NT2/D1 (cell line): ENCODE results near the gene PTX3.

ENCODE experiments used
- DNase-seq: peaks from one replicate; pipeline ENCODE4 v3.0.0-alpha.2; 2011; ENCODE audit warnings: low read depth, low spot score
- H3K27me3 ChIP-seq: 2 replicates; pipeline ENCODE4 v1.6.0; 2011; ENCODE audit warnings: mild to moderate bottlenecking; ENCODE audit not compliant: insufficient read length, insufficient read depth
- H3K36me3 ChIP-seq: 2 replicates; pipeline ENCODE4 v1.6.1; 2011; ENCODE audit warnings: mild to moderate bottlenecking, low read length, mixed read lengths; ENCODE audit not compliant: insufficient read depth, insufficient read length
- H3K4me1 ChIP-seq: 2 replicates; pipeline ENCODE4 v1.5.1; 2011; ENCODE audit not compliant: insufficient read depth, insufficient read length
- H3K4me3 ChIP-seq: 2 replicates; pipeline ENCODE4 v1.5.1; 2011; ENCODE audit warnings: low read depth; ENCODE audit not compliant: insufficient read length
- H3K9ac ChIP-seq: 2 replicates; pipeline ENCODE4 v1.6.0; 2011; ENCODE audit warnings: low read depth; ENCODE audit not compliant: insufficient read length
- H3K9me3 ChIP-seq: 2 replicates; pipeline ENCODE4 v1.5.1; 2011; ENCODE audit warnings: mild to moderate bottlenecking, low read length; ENCODE audit not compliant: insufficient read depth
- SUZ12 ChIP-seq: IDR thresholded peaks from 2 replicates; pipeline ENCODE4 v1.6.1; 2011; ENCODE audit not compliant: insufficient read length, insufficient read depth; ENCODE audit errors: extremely low read depth
- YY1 ChIP-seq: IDR thresholded peaks from 2 replicates; pipeline ENCODE4 v1.6.1; 2011; ENCODE audit not compliant: insufficient read length, insufficient read depth
- ZNF274 ChIP-seq: IDR thresholded peaks from 2 replicates; pipeline ENCODE4 v1.6.1; 2011; ENCODE audit warnings: mild to moderate bottlenecking, low read depth, low read length

Gene PTX3

GRCh38 chr3:157444797-157445184 lies 8.1 kb downstream of the PTX3 start:
- no peak for TF ChIP-seq SUZ12
- no peak for TF ChIP-seq YY1
- Histone ChIP-seq H3K27me3 (no peaks in the 10 kb centered on the region), H3K36me3 (no peaks in the 10 kb centered on the region), H3K4me3 (no peak overlapping the region), H3K4me1 (no peaks in the 10 kb centered on the region), H3K9me3 (no peaks in the 10 kb centered on the region), H3K9ac (no peak overlapping the region)
- no peak for DNase-seq

DNA sequence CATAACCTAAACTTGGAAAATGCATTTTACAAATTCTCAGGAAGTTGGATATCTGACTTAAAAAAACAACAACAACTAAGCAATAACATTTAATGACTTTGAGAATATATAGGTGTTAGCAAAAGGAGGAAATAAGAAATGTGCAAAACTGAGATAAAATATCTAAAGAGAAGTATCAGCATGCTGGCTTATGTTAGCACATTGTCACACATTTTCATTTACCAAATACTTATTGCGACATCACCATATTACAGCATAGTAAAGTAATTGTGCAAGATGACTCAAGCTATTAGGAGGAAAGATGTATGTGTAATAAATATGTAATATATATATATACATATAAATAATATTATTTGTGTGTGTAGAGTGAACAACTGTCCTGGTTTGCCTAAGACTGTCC lies 9.2 kb downstream of the PTX3 start:
- Histone ChIP-seq H3K9me3 (no peaks in the 10 kb centered on the region), H3K4me3 (no peak overlapping the region), H3K4me1 (no peaks in the 10 kb centered on the region), H3K27me3 (no peaks in the 10 kb centered on the region), H3K36me3 (no peaks in the 10 kb centered on the region), H3K9ac (no peak overlapping the region)
- no peak for TF ChIP-seq ZNF274
- TF ChIP-seq YY1: no peak
- TF ChIP-seq SUZ12: no peak
- no peak for DNase-seq

- Histone ChIP-seq H3K4me3 (no peak overlapping the region), H3K27me3 (no peaks in the 10 kb centered on the region), H3K36me3 (no peaks in the 10 kb centered on the region), H3K9me3 (no peaks in the 10 kb centered on the region), H3K9ac (no peak overlapping the region), H3K4me1 (no peaks in the 10 kb centered on the region)
- no peak for DNase-seq
- TF ChIP-seq SUZ12: no peak
- no peak for TF ChIP-seq ZNF274
- no peak for TF ChIP-seq YY1
Measured at GRCh38 chr3:157447026-157447694, 10.5 kb downstream of the PTX3 start.

DNA sequence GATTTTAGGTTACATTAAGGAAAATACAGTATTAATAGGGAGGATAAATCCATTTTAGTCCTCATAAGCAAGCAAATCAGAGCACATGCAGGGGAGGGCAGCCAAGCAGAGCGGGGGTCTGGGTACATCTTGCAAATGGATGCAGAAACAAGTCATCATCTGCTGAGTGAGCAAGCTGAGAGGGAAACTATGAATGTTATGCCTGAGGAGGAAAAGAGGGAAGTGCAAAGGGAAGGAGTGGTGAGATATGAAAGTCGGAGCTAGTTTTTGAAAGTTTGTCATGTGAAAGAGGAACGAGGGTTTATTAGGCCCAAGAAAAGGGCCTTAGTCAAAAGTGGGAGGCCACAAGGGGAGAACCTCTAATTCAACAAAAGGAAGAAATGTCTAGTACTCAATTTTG lies 15.4 kb downstream of the PTX3 start:
- Histone ChIP-seq H3K9me3 (no peaks in the 10 kb centered on the region), H3K4me3 (no peak overlapping the region), H3K9ac (no peak overlapping the region), H3K27me3 (no peaks in the 10 kb centered on the region), H3K4me1 (no peaks in the 10 kb centered on the region), H3K36me3 (no peaks in the 10 kb centered on the region)
- DNase-seq: no peak
- TF ChIP-seq ZNF274 (no peak), YY1 (no peak), SUZ12 (no peak)

DNA sequence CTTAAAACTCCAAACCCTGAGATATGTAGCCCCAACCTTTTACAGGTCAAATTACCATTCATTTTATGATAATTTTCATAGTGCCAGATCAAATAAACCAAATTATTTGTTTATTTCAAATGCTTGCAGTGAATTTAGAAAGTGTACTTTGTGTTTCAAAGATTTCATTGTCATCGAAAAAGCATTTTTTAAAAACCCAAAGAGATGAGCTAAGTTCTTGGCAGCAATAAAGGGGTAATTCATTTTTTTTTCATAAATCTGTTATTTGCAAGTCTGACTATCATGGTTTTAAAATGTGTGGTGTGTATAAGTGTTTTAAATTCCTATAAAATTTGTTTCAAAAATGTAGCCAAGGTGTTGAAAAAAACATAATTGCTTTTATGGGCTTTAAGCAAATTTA lies 17.2 kb downstream of the PTX3 start:
- no peak overlapping the region for H3K4me3 ChIP-seq
- no peaks in the 10 kb centered on the region for H3K36me3 ChIP-seq
- no peaks in the 10 kb centered on the region for H3K27me3 ChIP-seq
- no peaks in the 10 kb centered on the region for H3K9me3 ChIP-seq
- no peak overlapping the region for H3K9ac ChIP-seq
- TF ChIP-seq YY1 (no peak), ZNF274 (no peak), SUZ12 (no peak)
- H3K4me1 ChIP-seq: no peaks in the 10 kb centered on the region
- no peak for DNase-seq

GRCh38 chr3:157459706-157460105 lies 23.1 kb downstream of the PTX3 start:
- H3K27me3 ChIP-seq: no peaks in the 10 kb centered on the region
- no peak overlapping the region for H3K9ac ChIP-seq
- no peaks in the 10 kb centered on the region for H3K36me3 ChIP-seq
- H3K9me3 ChIP-seq: no peaks in the 10 kb centered on the region
- no peak for DNase-seq
- TF ChIP-seq SUZ12 (no peak), ZNF274 (no peak), YY1 (no peak)
- no peaks in the 10 kb centered on the region for H3K4me1 ChIP-seq
- no peak overlapping the region for H3K4me3 ChIP-seq

DNA sequence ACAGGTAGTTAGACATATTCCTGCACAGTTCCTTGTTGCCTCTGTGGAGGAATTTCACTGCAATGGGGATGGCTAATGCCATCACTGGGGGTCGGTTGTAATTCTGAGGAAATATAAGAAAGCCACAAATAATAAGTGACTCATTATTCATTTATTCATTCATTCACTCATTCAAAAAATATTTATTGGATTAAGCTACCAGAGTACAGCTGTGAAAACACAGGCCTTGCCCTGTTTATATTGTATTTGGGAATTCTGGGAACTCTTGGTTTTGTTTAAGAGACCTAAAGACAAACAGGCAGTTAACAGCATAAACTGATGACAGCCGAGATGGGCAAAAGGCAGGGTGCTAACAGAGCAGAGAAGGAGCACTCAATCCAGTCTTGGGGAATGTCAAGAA lies 23.6 kb downstream of the PTX3 start:
- no peaks in the 10 kb centered on the region for H3K36me3 ChIP-seq
- DNase-seq: no peak
- H3K27me3 ChIP-seq: no peaks in the 10 kb centered on the region
- H3K9me3 ChIP-seq: no peaks in the 10 kb centered on the region
- no peak for TF ChIP-seq YY1
- no peak for TF ChIP-seq ZNF274
- TF ChIP-seq SUZ12: no peak
- no peak overlapping the region for H3K4me3 ChIP-seq
- H3K4me1 ChIP-seq: no peaks in the 10 kb centered on the region
- H3K9ac ChIP-seq: no peak overlapping the region

DNA sequence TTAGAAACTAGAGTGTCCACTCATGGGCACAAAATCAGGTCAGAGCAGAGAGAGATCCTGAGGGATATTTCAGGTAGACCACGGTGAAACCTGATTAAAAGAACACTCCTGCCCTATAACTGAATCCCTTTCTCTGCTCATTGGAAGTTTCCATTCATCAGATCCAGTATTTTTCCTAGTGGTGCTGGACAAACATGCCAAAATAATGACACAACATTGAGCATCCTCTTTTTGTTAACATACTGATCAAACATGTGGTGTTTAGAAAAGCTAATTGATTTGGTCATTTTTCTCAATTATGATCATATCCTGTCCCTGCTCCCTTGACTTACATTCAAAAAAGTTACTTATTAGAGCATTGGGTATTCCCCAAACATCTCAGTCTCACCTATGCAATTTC lies 27.2 kb downstream of the PTX3 start:
- DNase-seq: no peak
- H3K9me3 ChIP-seq: no peaks in the 10 kb centered on the region
- TF ChIP-seq ZNF274 (no peak), SUZ12 (no peak), YY1 (no peak)
- H3K36me3 ChIP-seq: no peaks in the 10 kb centered on the region
- H3K9ac ChIP-seq: no peak overlapping the region
- no peaks in the 10 kb centered on the region for H3K27me3 ChIP-seq
- H3K4me3 ChIP-seq: no peak overlapping the region
- H3K4me1 ChIP-seq: no peaks in the 10 kb centered on the region
